Type B pancreatic cell (in vitro differentiated cells): ENCODE data around the gene SPNS1. TPM values are rescaled to one million over a fixed set of nuclear protein-coding genes. Genes with fewer than 3 reads are reported as not detected.

ENCODE experiments used
- DNase-seq: peaks from one replicate; pipeline ENCODE4 v3.0.0; 2021; ENCODE audit warnings: mixed read lengths; ENCODE audit not compliant: unreplicated experiment; ENCODE audit errors: extremely low spot score
- H3K27ac Mint-ChIP-seq: 2 replicates; pipeline ENCODE4 v1.8.0; 2021; ENCODE audit warnings: mild to moderate bottlenecking, mixed read lengths
- H3K27me3 Mint-ChIP-seq: 2 replicates; pipeline ENCODE4 v1.8.0; 2021; ENCODE audit warnings: mixed read lengths
- H3K36me3 Mint-ChIP-seq: 2 replicates; pipeline ENCODE4 v1.8.0; 2021; ENCODE audit warnings: mixed read lengths
- H3K4me1 Mint-ChIP-seq: one replicate; pipeline ENCODE4 v1.8.0; 2021; ENCODE audit warnings: mixed read lengths; ENCODE audit not compliant: unreplicated experiment
- H3K4me3 Mint-ChIP-seq: 2 replicates; pipeline ENCODE4 v1.8.0; 2021; ENCODE audit warnings: mild to moderate bottlenecking, mixed read lengths
- H3K9me3 Mint-ChIP-seq: 2 replicates; pipeline ENCODE4 v1.8.0; 2021; ENCODE audit warnings: mixed read lengths
- CTCF ChIP-seq: fragments of 200-600 bp; sonication (generic); conservative IDR thresholded peaks from 2 replicates; pipeline ENCODE4 v1.5.0; 2021; ENCODE audit warnings: antibody characterized with exemption, mild to moderate bottlenecking
- total RNA-seq: library from RNA; stranded (reverse); gene quantifications from 2 replicates; pipeline ENCODE4 v1.2.1, GENCODE V29; 2021; ENCODE audit warnings: low replicate concordance

SPNS1 gene
- total RNA-seq, 1 donor from 2014 or later: 54.5 TPM

GRCh38 chr16:28931801-28932225, 42.8 kb upstream of the SPNS1 start, which contains the start of gene CD19:
Gene CD19, plus strand, starts transcription at chr16:28931971. Its CDS starts 30 bp downstream, at chr16:28932001.
- no peak within 1 kb of the TSS for H3K4me3 Mint-ChIP-seq
- no peaks in the 10 kb centered on the region for H3K36me3 Mint-ChIP-seq
- peak within 1 kb of the TSS; percentile 58 for H3K27ac Mint-ChIP-seq
- no peak for DNase-seq
- H3K4me1 Mint-ChIP-seq: peaks cover 12% of the 10 kb centered on the region
- no peaks in the 10 kb centered on the region for H3K27me3 Mint-ChIP-seq
- peaks cover 5% of the 10 kb centered on the region for H3K9me3 Mint-ChIP-seq
- no peak for TF ChIP-seq CTCF

- TF ChIP-seq CTCF: no peak
- Mint-ChIP-seq H3K27ac (no peak overlapping the region), H3K9me3 (peaks cover 5% of the 10 kb centered on the region), H3K36me3 (no peaks in the 10 kb centered on the region), H3K4me3 (no peak overlapping the region), H3K4me1 (peaks cover 12% of the 10 kb centered on the region), H3K27me3 (no peaks in the 10 kb centered on the region)
- DNase-seq: no peak
Measured at GRCh38 chr16:28932339-28933141, 42.0 kb upstream of the SPNS1 start.

- peaks cover 5% of the 10 kb centered on the region for H3K9me3 Mint-ChIP-seq
- H3K4me3 Mint-ChIP-seq: no peak overlapping the region
- no peaks in the 10 kb centered on the region for H3K36me3 Mint-ChIP-seq
- no peaks in the 10 kb centered on the region for H3K27me3 Mint-ChIP-seq
- peaks cover 12% of the 10 kb centered on the region for H3K4me1 Mint-ChIP-seq
- DNase-seq: no peak
- no peak overlapping the region for H3K27ac Mint-ChIP-seq
- no peak for TF ChIP-seq CTCF
Measured at GRCh38 chr16:28933171-28933570, 41.4 kb upstream of the SPNS1 start.

- no peak overlapping the region for H3K27ac Mint-ChIP-seq
- H3K27me3 Mint-ChIP-seq: no peaks in the 10 kb centered on the region
- DNase-seq: no peak
- peaks cover 12% of the 10 kb centered on the region for H3K4me1 Mint-ChIP-seq
- H3K36me3 Mint-ChIP-seq: no peaks in the 10 kb centered on the region
- no peak for TF ChIP-seq CTCF
- no peak overlapping the region for H3K4me3 Mint-ChIP-seq
- peaks cover 5% of the 10 kb centered on the region for H3K9me3 Mint-ChIP-seq
Measured at GRCh38 chr16:28935346-28935745, 39.2 kb upstream of the SPNS1 start.

GRCh38 chr16:28935924-28936783, 38.4 kb upstream of the SPNS1 start:
- DNase-seq: no peak
- H3K4me1 Mint-ChIP-seq: peaks cover 12% of the 10 kb centered on the region
- no peaks in the 10 kb centered on the region for H3K27me3 Mint-ChIP-seq
- H3K4me3 Mint-ChIP-seq: no peak overlapping the region
- H3K27ac Mint-ChIP-seq: no peak overlapping the region
- TF ChIP-seq CTCF: no peak
- no peaks in the 10 kb centered on the region for H3K36me3 Mint-ChIP-seq
- H3K9me3 Mint-ChIP-seq: peaks cover 5% of the 10 kb centered on the region
